ENCODE data around the gene RNF187. TPM values are rescaled to one million over a fixed set of nuclear protein-coding genes. Genes with fewer than 3 reads are reported as not detected.
"Not testable (repeated sequence)": the region's sequence is repeated elsewhere in the genome, so short reads cannot be mapped to it uniquely, and the experiment has no call there.

RNF187 gene
- total RNA-seq, 1 donor from 2014 or later, result 129 TPM

GRCh38 chr1:228500901-228501871 is 14.0 kb downstream of the RNF187 start:
- Mint-ChIP-seq H3K27me3 (ENCODE audit: low read depth, unreplicated experiment) (peaks cover 54% of the 10 kb centered on the region), H3K27ac (ENCODE audit: unreplicated experiment) (no peak overlapping the region), H3K36me3 (ENCODE audit: low read depth, unreplicated experiment) (peaks cover 11% of the 10 kb centered on the region), H3K4me3 (ENCODE audit: unreplicated experiment) (no peak overlapping the region), H3K9me3 (ENCODE audit: unreplicated experiment) (peaks cover 4% of the 10 kb centered on the region), H3K4me1 (ENCODE audit: low read depth, unreplicated experiment) (no peaks in the 10 kb centered on the region)
- FAIRE-seq (no peak), DNase-seq (ENCODE audit: low read depth) (peak; percentile 60)
- peak overlapping the region; percentile 54 for H2AFZ ChIP-seq (ENCODE audit: low read depth, low read length)
- no peak for TF ChIP-seq EZH2 (IDR thresholded peaks at IDR 0.05; ENCODE audit: insufficient read depth, low read length)
- TF ChIP-seq CTCF (IDR thresholded peaks at IDR 0.05; ENCODE audit: insufficient read depth, low read depth, low read length), result peak; percentile 96
- no peaks in the 10 kb centered on the region for H3K79me2 ChIP-seq (ENCODE audit: insufficient read depth, low read length)
- peak overlapping the region; percentile 43 for H3K9ac ChIP-seq (ENCODE audit: low read length)
- H3K9me3 ChIP-seq (ENCODE audit: insufficient read depth, low read depth, low read length), result no peaks in the 10 kb centered on the region
- peak overlapping the region; percentile 37 for H3K4me3 ChIP-seq (ENCODE audit: insufficient read depth, low read depth, low read length)
- no peaks in the 10 kb centered on the region for H3K27me3 ChIP-seq (ENCODE audit: insufficient read depth, low read length)
- H3K36me3 ChIP-seq (ENCODE audit: insufficient read depth, low read length), result no peaks in the 10 kb centered on the region
- H3K4me1 ChIP-seq (ENCODE audit: insufficient read depth, low read length), result peaks cover 7% of the 10 kb centered on the region
- peaks cover 5% of the 10 kb centered on the region for H4K20me1 ChIP-seq (ENCODE audit: insufficient read depth, low read length)
- H3K4me2 ChIP-seq (ENCODE audit: low read length), result peak overlapping the region; percentile 82
- H3K27ac ChIP-seq (ENCODE audit: low read depth, low read length), result no peak overlapping the region

- Histone ChIP-seq H3K9ac (ENCODE audit: low read length) (no peak overlapping the region), H3K9me3 (ENCODE audit: insufficient read depth, low read depth, low read length) (no peaks in the 10 kb centered on the region), H3K27me3 (ENCODE audit: insufficient read depth, low read length) (no peaks in the 10 kb centered on the region), H3K4me1 (ENCODE audit: insufficient read depth, low read length) (peaks cover 7% of the 10 kb centered on the region), H3K27ac (ENCODE audit: low read depth, low read length) (no peak overlapping the region), H3K36me3 (ENCODE audit: insufficient read depth, low read length) (no peaks in the 10 kb centered on the region), H3K79me2 (ENCODE audit: insufficient read depth, low read length) (no peaks in the 10 kb centered on the region), H2AFZ (ENCODE audit: low read depth, low read length) (no peak overlapping the region), H3K4me2 (ENCODE audit: low read length) (no peak overlapping the region), H3K4me3 (ENCODE audit: insufficient read depth, low read depth, low read length) (no peak overlapping the region), H4K20me1 (ENCODE audit: insufficient read depth, low read length) (no peaks in the 10 kb centered on the region)
- Mint-ChIP-seq H3K9me3 (ENCODE audit: unreplicated experiment) (peaks cover 6% of the 10 kb centered on the region), H3K4me1 (ENCODE audit: low read depth, unreplicated experiment) (no peaks in the 10 kb centered on the region), H3K27me3 (ENCODE audit: low read depth, unreplicated experiment) (peaks cover 62% of the 10 kb centered on the region), H3K27ac (ENCODE audit: unreplicated experiment) (no peak overlapping the region), H3K4me3 (ENCODE audit: unreplicated experiment) (no peak overlapping the region), H3K36me3 (ENCODE audit: low read depth, unreplicated experiment) (peaks cover 11% of the 10 kb centered on the region)
- no peak for DNase-seq (ENCODE audit: low read depth)
- no peak for FAIRE-seq
- TF ChIP-seq CTCF (IDR thresholded peaks at IDR 0.05; ENCODE audit: insufficient read depth, low read depth, low read length) (no peak), EZH2 (IDR thresholded peaks at IDR 0.05; ENCODE audit: insufficient read depth, low read length) (no peak)
These were observed 15.3 kb downstream of the RNF187 start for GRCh38 chr1:228502522-228502921.

GRCh38 chr1:228505944-228506343 is 18.8 kb downstream of the RNF187 start:
- H3K9me3 ChIP-seq (ENCODE audit: insufficient read depth, low read depth, low read length); H3K27ac ChIP-seq (ENCODE audit: low read depth, low read length); H3K4me2 ChIP-seq (ENCODE audit: low read length); H3K4me3 Mint-ChIP-seq (ENCODE audit: unreplicated experiment); H3K36me3 ChIP-seq (ENCODE audit: insufficient read depth, low read length); H3K4me3 ChIP-seq (ENCODE audit: insufficient read depth, low read depth, low read length); H4K20me1 ChIP-seq (ENCODE audit: insufficient read depth, low read length); H3K4me1 ChIP-seq (ENCODE audit: insufficient read depth, low read length); H3K27me3 ChIP-seq (ENCODE audit: insufficient read depth, low read length); H3K4me1 Mint-ChIP-seq (ENCODE audit: low read depth, unreplicated experiment); H3K27ac Mint-ChIP-seq (ENCODE audit: unreplicated experiment); DNase-seq (ENCODE audit: low read depth); H3K36me3 Mint-ChIP-seq (ENCODE audit: low read depth, unreplicated experiment); FAIRE-seq; H2AFZ ChIP-seq (ENCODE audit: low read depth, low read length); H3K9ac ChIP-seq (ENCODE audit: low read length); H3K79me2 ChIP-seq (ENCODE audit: insufficient read depth, low read length): not testable (repeated sequence)
- H3K9me3 Mint-ChIP-seq (ENCODE audit: unreplicated experiment), result peaks cover 13% of the 10 kb centered on the region
- peaks cover 77% of the 10 kb centered on the region for H3K27me3 Mint-ChIP-seq (ENCODE audit: low read depth, unreplicated experiment)

Measured in astrocyte (in vitro differentiated cells and primary cell).